GM15510 (cell line): ENCODE data around the gene LONP1.

Source experiments
- POLR2A ChIP-seq: IDR thresholded peaks from 3 replicates; pipeline ENCODE4 v1.6.1; 2011; ENCODE audit warnings: borderline replicate concordance; ENCODE audit not compliant: insufficient read length; ENCODE audit errors: extremely low read depth

The LONP1 gene

GRCh38 chr19:5674714-5675113 lies 45.2 kb downstream of the LONP1 start:
- TF ChIP-seq POLR2A, result no peak

- no peak for TF ChIP-seq POLR2A
Observed at GRCh38 chr19:5673752-5674151, 46.2 kb downstream of the LONP1 start.

- no peak for TF ChIP-seq POLR2A
Observed at GRCh38 chr19:5672708-5673459, 47.1 kb downstream of the LONP1 start.

- TF ChIP-seq POLR2A, result no peak
Observed at GRCh38 chr19:5671600-5671999, 48.3 kb downstream of the LONP1 start.

GRCh38 chr19:5669212-5669611 lies 50.7 kb downstream of the LONP1 start:
- TF ChIP-seq POLR2A, result no peak

- no peak for TF ChIP-seq POLR2A
Observed at GRCh38 chr19:5667751-5668271, 52.1 kb downstream of the LONP1 start.

- no peak for TF ChIP-seq POLR2A
Observed at GRCh38 chr19:5666921-5667610, 52.9 kb downstream of the LONP1 start.

GRCh38 chr19:5665781-5666513 lies 54.0 kb downstream of the LONP1 start:
- no peak for TF ChIP-seq POLR2A

GRCh38 chr19:5664515-5664914 lies 55.4 kb downstream of the LONP1 start:
- TF ChIP-seq POLR2A, result no peak

GRCh38 chr19:5663904-5664303 lies 56.0 kb downstream of the LONP1 start:
- TF ChIP-seq POLR2A, result no peak

- TF ChIP-seq POLR2A, result no peak
Observed at GRCh38 chr19:5661483-5661882, 58.5 kb downstream of the LONP1 start.

GRCh38 chr19:5655412-5655811 lies 64.5 kb downstream of the LONP1 start:
- TF ChIP-seq POLR2A, result no peak

GRCh38 chr19:5654931-5655330 lies 65.0 kb downstream of the LONP1 start:
- no peak for TF ChIP-seq POLR2A

- TF ChIP-seq POLR2A, result no peak
Observed at GRCh38 chr19:5652261-5652660, 67.7 kb downstream of the LONP1 start.

GRCh38 chr19:5651361-5651760 lies 68.6 kb downstream of the LONP1 start:
- no peak for TF ChIP-seq POLR2A
